Erythroblast (primary cell): ENCODE data around the gene USP17L10.
"Not testable (repeated sequence)": the region's sequence is repeated elsewhere in the genome, so short reads cannot be mapped to it uniquely, and the experiment has no call there.

Experiments used
- GATA1 ChIP-seq: IDR thresholded peaks from 2 replicates; pipeline ENCODE4 v1.6.1; 2011; ENCODE audit warnings: low read depth, mild to moderate bottlenecking, control low read depth, low read length, moderate library complexity
- POLR2A ChIP-seq: IDR thresholded peaks from 2 replicates; pipeline ENCODE4 v1.6.1; 2011; ENCODE audit warnings: mild to moderate bottlenecking, low read length

- TF ChIP-seq GATA1, POLR2A: not testable (repeated sequence)
These were observed 14.1 kb downstream of the USP17L10 start, which contains the start of gene USP17L13 for GRCh38 chr4:9224596-9224995.
